Stimulated activated CD8-positive, alpha-beta memory T cell treated with anti-CD3 and anti-CD28 coated beads, Interleukin-7, amount 100 ng/mL, for 48 hours (primary cell): Measurements from ENCODE around the gene MSL3B.

ENCODE experiments used
- DNase-seq, 2 donors: peaks; one replicate each; pipeline ENCODE4 v3.0.0-alpha.2; 2020; ENCODE audit warnings: low read depth in 1 of 2; ENCODE audit errors: extremely low read depth in 1 of 2

MSL3B gene

GRCh38 chr2:233818639-233819621, 49.3 kb downstream of the MSL3B start:
- DNase-seq = no peak

DNA sequence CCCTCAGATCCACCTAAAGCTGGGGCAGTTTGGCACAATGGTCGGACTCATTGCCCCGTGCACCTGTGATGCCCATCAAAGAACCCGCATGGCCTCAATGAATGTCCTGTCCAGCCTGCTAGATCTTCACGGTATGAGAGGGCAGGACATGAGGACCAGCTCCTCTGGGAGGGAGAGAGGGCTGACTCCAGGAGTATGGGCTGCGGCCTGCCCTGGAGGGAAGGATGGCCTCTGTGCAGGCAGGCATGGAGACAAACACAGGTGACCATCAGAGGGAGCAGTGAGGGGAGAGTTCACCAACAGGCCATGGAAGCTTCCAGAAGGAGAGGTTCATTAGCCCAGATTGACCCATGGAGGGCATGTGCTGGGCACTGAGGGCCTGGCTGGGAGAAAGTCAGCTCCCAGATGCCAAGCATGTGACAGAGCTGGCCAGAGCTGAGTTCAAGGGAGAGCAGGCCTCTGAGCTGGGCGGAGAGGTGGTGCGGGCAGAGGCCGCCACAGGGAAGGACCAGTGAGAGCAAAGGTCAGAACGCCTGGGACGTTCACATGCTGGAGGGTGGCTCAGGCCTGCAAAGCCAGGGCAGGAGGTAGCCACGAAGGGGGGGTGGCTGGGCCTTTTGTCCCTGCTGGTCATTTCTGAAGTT, 50.1 kb downstream of the MSL3B start:
- DNase-seq = no peak

DNA sequence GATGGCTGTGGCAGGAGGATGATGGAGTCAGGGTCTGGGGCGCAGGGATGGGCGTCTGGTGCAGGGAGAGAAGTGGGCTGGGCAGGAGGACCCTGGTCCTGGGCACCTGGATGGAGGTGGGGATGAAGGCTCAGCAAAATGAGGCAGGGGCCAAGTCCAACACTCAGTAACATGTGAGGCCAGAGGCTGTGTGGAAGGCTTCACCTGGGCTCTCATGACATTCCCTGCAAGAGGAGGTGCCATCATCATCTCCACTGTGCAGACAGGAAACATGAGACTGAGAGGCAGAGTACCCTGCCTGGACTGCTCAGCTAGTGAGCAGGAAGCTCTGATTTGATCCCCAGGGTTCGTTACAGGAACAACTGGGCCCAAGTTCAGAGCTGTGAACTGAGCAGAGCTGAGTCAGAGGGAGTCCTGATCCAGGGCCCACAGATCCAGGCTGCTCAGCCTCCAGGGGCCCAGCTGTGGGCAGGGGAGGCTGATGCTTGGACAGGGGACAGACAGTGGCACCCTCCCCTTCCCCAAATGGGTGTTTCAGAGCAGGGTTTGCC, 50.8 kb downstream of the MSL3B start:
- no peak for DNase-seq

GRCh38 chr2:233816771-233817170, 51.4 kb downstream of the MSL3B start:
- DNase-seq = no peak

DNA sequence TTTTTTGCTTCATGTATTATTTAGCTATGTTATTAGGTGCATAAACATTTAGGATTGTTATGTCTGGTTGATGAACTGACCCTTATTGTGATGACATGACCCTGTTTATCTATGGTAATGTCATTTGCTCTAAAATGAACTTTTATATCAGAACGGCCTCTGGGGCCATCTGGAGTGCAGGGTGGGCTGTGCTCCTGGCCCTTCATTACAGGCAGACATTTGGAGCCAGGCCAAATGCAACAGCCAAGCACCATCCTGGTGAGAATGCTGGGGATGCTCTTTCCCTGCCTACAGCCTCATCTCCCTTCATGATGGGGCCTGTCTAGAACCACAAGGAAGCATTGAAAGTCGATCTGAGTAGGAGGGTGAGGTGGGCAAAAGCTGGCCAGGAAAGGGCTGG, 51.9 kb downstream of the MSL3B start:
- DNase-seq = no peak

DNA sequence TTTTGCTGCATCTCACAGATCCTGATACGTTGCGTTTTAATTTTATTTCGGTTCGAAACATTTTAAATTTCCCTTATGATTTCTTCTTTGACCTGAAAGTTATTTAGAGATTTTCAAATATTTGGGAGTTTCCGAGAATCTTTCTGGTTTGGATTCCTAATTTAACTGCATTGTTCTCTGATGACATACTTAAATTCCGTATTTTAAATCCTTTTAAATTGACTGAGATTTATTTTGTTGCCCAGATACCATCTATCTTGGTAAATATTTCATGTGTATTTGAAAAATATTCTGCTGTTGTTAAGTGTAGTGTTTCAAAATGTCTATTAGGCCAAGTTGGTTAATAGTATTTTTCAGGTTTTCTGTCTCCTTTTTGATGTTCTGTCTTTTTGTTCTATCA, 52.3 kb downstream of the MSL3B start:
- no peak for DNase-seq
